ENCODE data around the gene THSD4.

The THSD4 gene

GRCh38 chr15:71448688-71449114 is 333.4 kb downstream of the THSD4 start:
- Histone ChIP-seq H3K9me3 (ENCODE audit: control insufficient read depth, insufficient read depth, low read length) (no peaks in the 10 kb centered on the region), H3K4me2 (ENCODE audit: low read length) (no peak overlapping the region), H3K79me2 (ENCODE audit: control insufficient read depth, low read length) (no peaks in the 10 kb centered on the region), H3K4me3 (ENCODE audit: low read length) (no peak overlapping the region), H3K27ac (ENCODE audit: low read depth, low read length) (no peak overlapping the region), H3K9me2 (replicated peaks; ENCODE audit: control insufficient read depth, low read length) (no peaks in the 10 kb centered on the region), H3K36me3 (ENCODE audit: control insufficient read depth, low read length) (no peaks in the 10 kb centered on the region), H4K20me1 (ENCODE audit: control insufficient read depth, insufficient read depth, low read depth, low read length) (no peaks in the 10 kb centered on the region), H3K27me3 (ENCODE audit: control insufficient read depth, low read length) (peaks cover 26% of the 10 kb centered on the region), H3K4me1 (ENCODE audit: control insufficient read depth, low read length) (no peaks in the 10 kb centered on the region), H3F3A (ENCODE audit: control insufficient read depth, insufficient read depth) (no peaks in the 10 kb centered on the region)
- TF ChIP-seq CTCF (IDR thresholded peaks at IDR 0.05; ENCODE audit: low read depth, low read length, poor library complexity, severe bottlenecking), result peak; percentile 76
- no peak for TF ChIP-seq EZH2phosphoT487 (IDR thresholded peaks at IDR 0.05; ENCODE audit: borderline replicate concordance, low read length)

GRCh38 chr15:71449363-71449762 is 334.1 kb downstream of the THSD4 start:
- Histone ChIP-seq H3F3A (ENCODE audit: control insufficient read depth, insufficient read depth) (no peaks in the 10 kb centered on the region), H3K27ac (ENCODE audit: low read depth, low read length) (no peak overlapping the region), H3K4me2 (ENCODE audit: low read length) (no peak overlapping the region), H3K9me3 (ENCODE audit: control insufficient read depth, insufficient read depth, low read length) (no peaks in the 10 kb centered on the region), H3K9me2 (replicated peaks; ENCODE audit: control insufficient read depth, low read length) (no peaks in the 10 kb centered on the region), H3K4me1 (ENCODE audit: control insufficient read depth, low read length) (no peaks in the 10 kb centered on the region), H3K4me3 (ENCODE audit: low read length) (no peak overlapping the region), H3K27me3 (ENCODE audit: control insufficient read depth, low read length) (peaks cover 22% of the 10 kb centered on the region), H3K36me3 (ENCODE audit: control insufficient read depth, low read length) (no peaks in the 10 kb centered on the region), H3K79me2 (ENCODE audit: control insufficient read depth, low read length) (no peaks in the 10 kb centered on the region), H4K20me1 (ENCODE audit: control insufficient read depth, insufficient read depth, low read depth, low read length) (no peaks in the 10 kb centered on the region)
- TF ChIP-seq CTCF (IDR thresholded peaks at IDR 0.05; ENCODE audit: low read depth, low read length, poor library complexity, severe bottlenecking) (no peak), EZH2phosphoT487 (IDR thresholded peaks at IDR 0.05; ENCODE audit: borderline replicate concordance, low read length) (no peak)

- Histone ChIP-seq H3K27ac (ENCODE audit: low read depth, low read length) (no peak overlapping the region), H3K4me2 (ENCODE audit: low read length) (no peak overlapping the region), H3K9me3 (ENCODE audit: control insufficient read depth, insufficient read depth, low read length) (no peaks in the 10 kb centered on the region), H3F3A (ENCODE audit: control insufficient read depth, insufficient read depth) (no peaks in the 10 kb centered on the region), H3K79me2 (ENCODE audit: control insufficient read depth, low read length) (no peaks in the 10 kb centered on the region), H3K9me2 (replicated peaks; ENCODE audit: control insufficient read depth, low read length) (no peaks in the 10 kb centered on the region), H3K4me3 (ENCODE audit: low read length) (no peak overlapping the region), H4K20me1 (ENCODE audit: control insufficient read depth, insufficient read depth, low read depth, low read length) (no peaks in the 10 kb centered on the region), H3K4me1 (ENCODE audit: control insufficient read depth, low read length) (no peaks in the 10 kb centered on the region), H3K27me3 (ENCODE audit: control insufficient read depth, low read length) (peaks cover 16% of the 10 kb centered on the region), H3K36me3 (ENCODE audit: control insufficient read depth, low read length) (no peaks in the 10 kb centered on the region)
- TF ChIP-seq EZH2phosphoT487 (IDR thresholded peaks at IDR 0.05; ENCODE audit: borderline replicate concordance, low read length) (no peak), CTCF (IDR thresholded peaks at IDR 0.05; ENCODE audit: low read depth, low read length, poor library complexity, severe bottlenecking) (no peak)
These were observed 334.7 kb downstream of the THSD4 start for GRCh38 chr15:71449956-71450355.

GRCh38 chr15:71451130-71451529 is 335.9 kb downstream of the THSD4 start:
- Histone ChIP-seq H3K4me1 (ENCODE audit: control insufficient read depth, low read length) (no peaks in the 10 kb centered on the region), H3K79me2 (ENCODE audit: control insufficient read depth, low read length) (no peaks in the 10 kb centered on the region), H3K4me3 (ENCODE audit: low read length) (no peak overlapping the region), H4K20me1 (ENCODE audit: control insufficient read depth, insufficient read depth, low read depth, low read length) (no peaks in the 10 kb centered on the region), H3K27ac (ENCODE audit: low read depth, low read length) (no peak overlapping the region), H3K9me2 (replicated peaks; ENCODE audit: control insufficient read depth, low read length) (no peaks in the 10 kb centered on the region), H3K36me3 (ENCODE audit: control insufficient read depth, low read length) (no peaks in the 10 kb centered on the region), H3K27me3 (ENCODE audit: control insufficient read depth, low read length) (peaks cover 7% of the 10 kb centered on the region), H3K4me2 (ENCODE audit: low read length) (no peak overlapping the region), H3F3A (ENCODE audit: control insufficient read depth, insufficient read depth) (no peaks in the 10 kb centered on the region), H3K9me3 (ENCODE audit: control insufficient read depth, insufficient read depth, low read length) (no peaks in the 10 kb centered on the region)
- TF ChIP-seq EZH2phosphoT487 (IDR thresholded peaks at IDR 0.05; ENCODE audit: borderline replicate concordance, low read length) (no peak), CTCF (IDR thresholded peaks at IDR 0.05; ENCODE audit: low read depth, low read length, poor library complexity, severe bottlenecking) (no peak)
